ENCODE results near the gene SLC7A1.

SLC7A1 gene

GRCh38 chr13:29561918-29562317 is 33.6 kb downstream of the SLC7A1 start:
- H2AFZ ChIP-seq (ENCODE audit: low read length, unreplicated experiment): no peak overlapping the region
- H3K27me3 ChIP-seq (ENCODE audit: insufficient read depth, low read length): no peaks in the 10 kb centered on the region
- peaks cover 14% of the 10 kb centered on the region for H3K4me1 ChIP-seq (ENCODE audit: control insufficient read depth, insufficient read depth, low read length, unreplicated experiment)
- H3K36me3 ChIP-seq (ENCODE audit: insufficient read depth, low read length): no peaks in the 10 kb centered on the region
- peaks cover 65% of the 10 kb centered on the region for H3K79me2 ChIP-seq (ENCODE audit: control insufficient read depth, insufficient read depth, low read length, unreplicated experiment)
- H3K4me3 ChIP-seq (ENCODE audit: low read depth, low read length): no peak overlapping the region
- no peak overlapping the region for H3K27ac ChIP-seq (ENCODE audit: low read depth, low read length)

GRCh38 chr13:29556742-29557141 is 38.7 kb downstream of the SLC7A1 start:
- H3K4me3 ChIP-seq (ENCODE audit: low read depth, low read length): no peak overlapping the region
- H2AFZ ChIP-seq (ENCODE audit: low read length, unreplicated experiment): no peak overlapping the region
- peaks cover 59% of the 10 kb centered on the region for H3K79me2 ChIP-seq (ENCODE audit: control insufficient read depth, insufficient read depth, low read length, unreplicated experiment)
- no peaks in the 10 kb centered on the region for H3K4me1 ChIP-seq (ENCODE audit: control insufficient read depth, insufficient read depth, low read length, unreplicated experiment)
- H3K27ac ChIP-seq (ENCODE audit: low read depth, low read length): no peak overlapping the region
- peaks cover 11% of the 10 kb centered on the region for H3K36me3 ChIP-seq (ENCODE audit: insufficient read depth, low read length)
- no peaks in the 10 kb centered on the region for H3K27me3 ChIP-seq (ENCODE audit: insufficient read depth, low read length)

GRCh38 chr13:29551214-29551613 is 44.3 kb downstream of the SLC7A1 start:
- peaks cover 75% of the 10 kb centered on the region for H3K79me2 ChIP-seq (ENCODE audit: control insufficient read depth, insufficient read depth, low read length, unreplicated experiment)
- H3K27me3 ChIP-seq (ENCODE audit: insufficient read depth, low read length): no peaks in the 10 kb centered on the region
- no peak overlapping the region for H3K27ac ChIP-seq (ENCODE audit: low read depth, low read length)
- H2AFZ ChIP-seq (ENCODE audit: low read length, unreplicated experiment): no peak overlapping the region
- no peak overlapping the region for H3K4me3 ChIP-seq (ENCODE audit: low read depth, low read length)
- H3K4me1 ChIP-seq (ENCODE audit: control insufficient read depth, insufficient read depth, low read length, unreplicated experiment): peaks cover 4% of the 10 kb centered on the region
- H3K36me3 ChIP-seq (ENCODE audit: insufficient read depth, low read length): peaks cover 20% of the 10 kb centered on the region

GRCh38 chr13:29550430-29550988 is 45.0 kb downstream of the SLC7A1 start:
- peaks cover 20% of the 10 kb centered on the region for H3K36me3 ChIP-seq (ENCODE audit: insufficient read depth, low read length)
- peaks cover 75% of the 10 kb centered on the region for H3K79me2 ChIP-seq (ENCODE audit: control insufficient read depth, insufficient read depth, low read length, unreplicated experiment)
- H3K4me3 ChIP-seq (ENCODE audit: low read depth, low read length): no peak overlapping the region

GRCh38 chr13:29548722-29549121 is 46.8 kb downstream of the SLC7A1 start:
- Histone ChIP-seq H2AFZ (ENCODE audit: low read length, unreplicated experiment) (no peak overlapping the region), H3K79me2 (ENCODE audit: control insufficient read depth, insufficient read depth, low read length, unreplicated experiment) (peaks cover 76% of the 10 kb centered on the region), H3K4me3 (ENCODE audit: low read depth, low read length) (no peak overlapping the region), H3K36me3 (ENCODE audit: insufficient read depth, low read length) (peaks cover 20% of the 10 kb centered on the region), H3K27me3 (ENCODE audit: insufficient read depth, low read length) (no peaks in the 10 kb centered on the region), H3K4me1 (ENCODE audit: control insufficient read depth, insufficient read depth, low read length, unreplicated experiment) (peaks cover 6% of the 10 kb centered on the region), H3K27ac (ENCODE audit: low read depth, low read length) (no peak overlapping the region)

More at GRCh38 chr13:29550430-29550988, 45.0 kb downstream of the SLC7A1 start:
- Histone ChIP-seq H2AFZ (ENCODE audit: low read length, unreplicated experiment) (no peak overlapping the region), H3K4me1 (ENCODE audit: control insufficient read depth, insufficient read depth, low read length, unreplicated experiment) (peaks cover 4% of the 10 kb centered on the region), H3K27ac (ENCODE audit: low read depth, low read length) (no peak overlapping the region), H3K27me3 (ENCODE audit: insufficient read depth, low read length) (no peaks in the 10 kb centered on the region)

DNA sequence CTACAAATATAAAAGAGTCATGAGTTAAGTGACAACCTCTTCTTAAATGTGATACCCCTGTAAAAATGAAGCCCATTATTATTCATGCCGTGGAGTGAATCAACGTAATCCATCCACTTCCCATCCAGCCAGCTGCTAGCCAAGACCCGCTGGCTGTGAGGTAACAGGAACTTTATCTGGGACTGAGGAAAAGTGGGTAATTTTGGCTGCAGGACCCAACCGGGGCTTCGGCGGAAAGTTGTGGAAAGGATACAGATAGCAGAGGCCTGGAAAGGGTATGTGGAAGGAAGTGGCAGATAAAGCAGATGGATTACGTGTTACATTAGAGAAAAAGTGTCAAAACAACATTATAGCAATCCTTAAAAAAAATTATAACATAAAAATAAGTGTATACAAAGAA is 48.3 kb downstream of the SLC7A1 start:
- H3K27me3 ChIP-seq (ENCODE audit: insufficient read depth, low read length): no peaks in the 10 kb centered on the region
- no peak overlapping the region for H3K4me3 ChIP-seq (ENCODE audit: low read depth, low read length)
- H3K27ac ChIP-seq (ENCODE audit: low read depth, low read length): no peak overlapping the region
- peaks cover 11% of the 10 kb centered on the region for H3K36me3 ChIP-seq (ENCODE audit: insufficient read depth, low read length)
- peaks cover 76% of the 10 kb centered on the region for H3K79me2 ChIP-seq (ENCODE audit: control insufficient read depth, insufficient read depth, low read length, unreplicated experiment)
- H2AFZ ChIP-seq (ENCODE audit: low read length, unreplicated experiment): no peak overlapping the region
- H3K4me1 ChIP-seq (ENCODE audit: control insufficient read depth, insufficient read depth, low read length, unreplicated experiment): peaks cover 14% of the 10 kb centered on the region

- H2AFZ ChIP-seq (ENCODE audit: low read length, unreplicated experiment): no peak overlapping the region
- peaks cover 72% of the 10 kb centered on the region for H3K79me2 ChIP-seq (ENCODE audit: control insufficient read depth, insufficient read depth, low read length, unreplicated experiment)
- H3K36me3 ChIP-seq (ENCODE audit: insufficient read depth, low read length): peaks cover 7% of the 10 kb centered on the region; the same call in 1 of the 2 replicates
Measured at GRCh38 chr13:29546662-29547061, 48.8 kb downstream of the SLC7A1 start.

GRCh38 chr13:29545988-29546387 is 49.5 kb downstream of the SLC7A1 start:
- Histone ChIP-seq H3K4me1 (ENCODE audit: control insufficient read depth, insufficient read depth, low read length, unreplicated experiment) (peaks cover 13% of the 10 kb centered on the region), H3K4me3 (ENCODE audit: low read depth, low read length) (no peak overlapping the region), H3K36me3 (ENCODE audit: insufficient read depth, low read length) (0 out of 2 replicates have a peak, but pooled peaks cover 6% of the 10 kb centered on the region), H2AFZ (ENCODE audit: low read length, unreplicated experiment) (no peak overlapping the region), H3K79me2 (ENCODE audit: control insufficient read depth, insufficient read depth, low read length, unreplicated experiment) (peaks cover 76% of the 10 kb centered on the region), H3K27ac (ENCODE audit: low read depth, low read length) (no peak overlapping the region), H3K27me3 (ENCODE audit: insufficient read depth, low read length) (no peaks in the 10 kb centered on the region)

More at GRCh38 chr13:29546662-29547061, 48.8 kb downstream of the SLC7A1 start:
- Histone ChIP-seq H3K27ac (ENCODE audit: low read depth, low read length) (no peak overlapping the region), H3K4me3 (ENCODE audit: low read depth, low read length) (no peak overlapping the region), H3K27me3 (ENCODE audit: insufficient read depth, low read length) (no peaks in the 10 kb centered on the region), H3K4me1 (ENCODE audit: control insufficient read depth, insufficient read depth, low read length, unreplicated experiment) (peaks cover 14% of the 10 kb centered on the region)

DNA sequence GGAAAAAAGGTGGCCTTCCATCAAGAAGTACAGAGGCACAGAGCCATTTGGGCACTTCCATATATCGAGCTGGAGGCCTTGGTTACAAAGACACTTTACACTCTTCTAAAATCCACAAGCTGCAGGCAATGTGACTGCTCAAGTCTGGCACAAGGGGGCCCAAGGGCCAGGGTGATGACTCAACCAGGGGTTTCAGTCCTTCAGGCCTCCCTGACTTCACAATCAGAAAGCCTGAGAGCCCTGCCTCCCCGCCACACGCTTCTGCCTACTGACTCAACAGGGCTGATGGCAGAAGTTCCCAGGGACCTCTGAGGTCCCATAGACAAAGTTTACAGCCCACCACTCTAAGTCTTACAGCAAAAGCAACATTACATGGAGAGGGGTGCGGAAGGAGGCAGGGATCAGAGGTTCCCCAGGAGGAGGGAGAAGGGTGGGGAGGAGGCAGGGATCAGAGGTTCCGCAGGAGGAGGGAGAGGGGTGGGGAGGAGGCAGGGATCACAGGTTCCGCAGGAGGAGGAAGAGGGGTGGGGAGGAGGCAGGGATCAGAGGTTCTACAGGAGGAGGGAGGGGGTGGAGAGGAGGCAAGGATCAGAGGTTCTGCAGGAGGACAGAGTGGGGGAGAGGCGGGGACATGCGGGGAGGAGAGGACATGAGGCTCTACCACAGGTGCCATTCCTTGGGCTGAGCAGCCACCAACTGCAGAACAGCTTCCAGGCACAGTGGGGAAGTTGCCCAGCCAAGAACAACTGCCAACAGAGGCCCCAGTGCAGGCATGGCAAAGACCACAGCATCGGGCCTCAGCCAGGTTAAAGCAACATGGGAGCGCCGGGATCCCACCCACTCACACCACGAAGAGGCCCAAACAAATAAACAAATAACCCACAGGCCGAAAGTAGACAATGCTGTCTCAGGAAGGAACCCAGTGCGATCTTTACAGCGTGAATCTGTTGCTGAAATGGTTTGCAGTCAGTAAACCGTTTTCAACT is 52.0 kb downstream of the SLC7A1 start:
- H3K79me2 ChIP-seq (ENCODE audit: control insufficient read depth, insufficient read depth, low read length, unreplicated experiment): peaks cover 73% of the 10 kb centered on the region

DNA sequence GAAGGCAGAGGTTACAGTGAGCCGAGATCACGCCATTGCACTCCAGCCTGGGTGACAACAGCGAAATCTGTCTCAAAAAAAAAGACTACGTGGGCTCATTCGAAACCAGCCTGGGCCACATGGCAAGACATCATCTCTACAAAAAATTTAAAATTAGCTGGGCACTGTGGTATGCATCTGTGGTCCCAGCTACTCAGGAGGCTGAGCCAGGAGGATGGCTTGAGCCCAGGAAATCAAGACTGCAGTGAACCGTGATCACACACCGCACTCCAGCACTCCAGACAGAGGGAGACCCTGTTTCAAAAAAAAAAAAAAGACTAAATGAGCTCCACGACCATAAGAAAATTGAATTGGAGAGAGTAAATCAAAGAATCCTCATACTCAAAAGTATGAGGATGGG is 53.1 kb downstream of the SLC7A1 start:
- Histone ChIP-seq H3K36me3 (ENCODE audit: insufficient read depth, low read length) (no peaks in the 10 kb centered on the region), H3K4me3 (ENCODE audit: low read depth, low read length) (no peak overlapping the region), H3K4me1 (ENCODE audit: control insufficient read depth, insufficient read depth, low read length, unreplicated experiment) (peaks cover 11% of the 10 kb centered on the region), H3K27me3 (ENCODE audit: insufficient read depth, low read length) (no peaks in the 10 kb centered on the region), H2AFZ (ENCODE audit: low read length, unreplicated experiment) (no peak overlapping the region), H3K79me2 (ENCODE audit: control insufficient read depth, insufficient read depth, low read length, unreplicated experiment) (peaks cover 73% of the 10 kb centered on the region), H3K27ac (ENCODE audit: low read depth, low read length) (no peak overlapping the region)

More for the DNA sequence above, 52.0 kb downstream of the SLC7A1 start:
- peaks cover 11% of the 10 kb centered on the region for H3K4me1 ChIP-seq (ENCODE audit: control insufficient read depth, insufficient read depth, low read length, unreplicated experiment)
- 0 out of 2 replicates have a peak, but pooled peaks cover 2% of the 10 kb centered on the region for H3K36me3 ChIP-seq (ENCODE audit: insufficient read depth, low read length)
- H3K4me3 ChIP-seq (ENCODE audit: low read depth, low read length): no peak overlapping the region
- H3K27ac ChIP-seq (ENCODE audit: low read depth, low read length): no peak overlapping the region
- H3K27me3 ChIP-seq (ENCODE audit: insufficient read depth, low read length): no peaks in the 10 kb centered on the region
- H2AFZ ChIP-seq (ENCODE audit: low read length, unreplicated experiment): no peak overlapping the region
